Motor neuron (in vitro differentiated cells): ENCODE measurements around the gene HSPB8. TPM values are rescaled to one million over a fixed set of nuclear protein-coding genes. Genes with fewer than 3 reads are reported as not detected.

ENCODE experiments used
- ATAC-seq, 8 experiments: fragments of 200-7000 bp; cut with Tn5 transposase; replicated peaks in 6 of 8; 2 replicates each; pipeline ENCODE4 v1.8.0; 2021; ENCODE audit warnings: mild to moderate bottlenecking in 8 of 8, moderate library complexity in 8 of 8
- H3K27ac ChIP-seq, 2 donors: fragments of 250-450 bp; sonication (Bioruptor Pico); 2 replicates each; pipeline ENCODE4 v1.9.0; 2021; ENCODE audit warnings: antibody characterized with exemption in 2 of 2, mild to moderate bottlenecking in 2 of 2, moderate library complexity in 1 of 2
- H3K4me1 ChIP-seq, 2 donors: fragments of 250-450 bp; sonication (Bioruptor Pico); replicated peaks in 1 of 2; 2 replicates each; pipeline ENCODE4 v1.6.1; 2021; ENCODE audit warnings: antibody characterized with exemption in 2 of 2, mild to moderate bottlenecking in 2 of 2, moderate library complexity in 1 of 2
- H3K4me3 ChIP-seq, 5 donors: fragments of 250-450 bp; sonication (Bioruptor Pico); 2 replicates each; pipeline ENCODE4 v1.9.0; 2021; ENCODE audit warnings: antibody characterized with exemption in 5 of 5, mild to moderate bottlenecking in 5 of 5, moderate library complexity in 4 of 5
- WGBS, 10 experiments: fragments of 450-650 bp; shearing (Covaris generic); methylation state at CpG; one replicate each; pipeline ENCODE4 v1.0.0; 2022; 5-methylcytosine and 5-hydroxymethylcytosine counted together
- in situ Hi-C, 9 experiments: fragments of 400-800 bp; cut with MboI; loops; one replicate each; pipeline ENCODE4 v1.15.0; 2021; ENCODE audit warnings: low sequenced_read_pairs in 9 of 9, low pct_unique_long_range_greater_than_20kb in 2 of 9; ENCODE audit not compliant: unreplicated experiment in 9 of 9
- total RNA-seq, 8 experiments: library from RNA; unstranded; fragments of 300-600 nt; gene quantifications; 2 replicates each; pipeline versions ENCODE4 v1.2.3 to v1.2.4, GENCODE V29; 2022

The HSPB8 gene
- total RNA-seq, 8 experiments from 2014 or later = 4.0 to 80.7 (median 7.9) TPM

GRCh38 chr12:119175081-119175480, 3.6 kb upstream of the HSPB8 start:
- in situ Hi-C loops = loop anchor here in 1 of 9 experiments (25.0 kb wide), 1 partner anchor 237 kb away; no protein-coding TSS in a partner anchor
- Histone ChIP-seq H3K4me1 (peaks cover 30 to 31% of the 10 kb centered on the region in 2 donors), H3K4me3 (no peak overlapping the region), H3K27ac (no peak overlapping the region)
- WGBS, 10 experiments = 50 to 100% (median 80%) methylated on average over 1 to 5 of the region's 5 CpGs; no CpG with 5 or more reads in 3 of the 10 experiments
- no peak for ATAC-seq

GRCh38 chr12:119176267-119177055, 2.3 kb upstream of the HSPB8 start:
- H3K4me3 ChIP-seq = no peak overlapping the region
- in situ Hi-C loops = loop anchor here in 1 of 9 experiments (25.0 kb wide), 1 partner anchor 236 kb away; no protein-coding TSS in a partner anchor

GRCh38 chr12:119177056-119177325, 1.7 kb upstream of the HSPB8 start:
- WGBS, 10 experiments = 77 to 100% (median 98%) methylated on average over 1 to 4 of the region's 4 CpGs; no CpG with 5 or more reads in 4 of the 10 experiments

More at GRCh38 chr12:119176267-119177055, 2.3 kb upstream of the HSPB8 start:
- 24 to 100% (median 52%) methylated on average over 1 to 13 of the region's 21 CpGs; no CpG with 5 or more reads in 2 of the 10 experiments for WGBS, 10 experiments
- Histone ChIP-seq H3K4me1 (peaks cover 44% of the 10 kb centered on the region in 2 donors), H3K27ac (peak overlapping the region; percentile 24 to 73)
- peak; percentile 47 to 77 (median 65) for ATAC-seq

GRCh38 chr12:119177724-119178380, 879 bp upstream of the HSPB8 start:
- in situ Hi-C loops = loop anchor here in 1 of 9 experiments (25.0 kb wide), 1 partner anchor 234 kb away; no protein-coding TSS in a partner anchor
- H3K27ac ChIP-seq = no peak overlapping the region
- peaks cover 46 to 47% of the 10 kb centered on the region in 2 donors for H3K4me1 ChIP-seq
- no peak for ATAC-seq
- WGBS, 10 experiments = 73 to 100% (median 92%) methylated on average over 5 to 13 of the region's 15 CpGs
- no peak overlapping the region for H3K4me3 ChIP-seq

More at GRCh38 chr12:119177056-119177325, 1.7 kb upstream of the HSPB8 start:
- Histone ChIP-seq H3K27ac (no peak overlapping the region), H3K4me3 (no peak overlapping the region), H3K4me1 (peaks cover 46 to 47% of the 10 kb centered on the region in 2 donors)
- in situ Hi-C loops = loop anchor here in 1 of 9 experiments (25.0 kb wide), 1 partner anchor 235 kb away; no protein-coding TSS in a partner anchor
- ATAC-seq = no peak

- 0 to 60% (median 23%) methylated on average over 1 to 7 of the region's 18 CpGs; no CpG with 5 or more reads in 6 of the 10 experiments for WGBS, 10 experiments
- in situ Hi-C loops = loop anchor here in 1 of 9 experiments (25.0 kb wide), 1 partner anchor 233 kb away; no protein-coding TSS in a partner anchor
- Histone ChIP-seq H3K4me3 (peak overlapping the region in 2 of 5 donors; percentile 8 to 23), H3K4me1 (peaks cover 46 to 47% of the 10 kb centered on the region in 2 donors), H3K27ac (peak overlapping the region; percentile 20 to 45)
- peak in 2 of 8 experiments; percentile 1 to 2 for ATAC-seq
Measured at GRCh38 chr12:119179335-119180021, 747 bp downstream of the HSPB8 start.

GRCh38 chr12:119180380-119181040, 1.8 kb downstream of the HSPB8 start:
- in situ Hi-C loops = loop anchor here in 1 of 9 experiments (25.0 kb wide), 1 partner anchor 232 kb away; no protein-coding TSS in a partner anchor
- Histone ChIP-seq H3K4me3 (peak overlapping the region in 2 of 5 donors; percentile 18 to 23), H3K27ac (peak overlapping the region in 1 of 2 donors; percentile 43), H3K4me1 (peaks cover 46 to 47% of the 10 kb centered on the region in 2 donors)
- 0 to 36% (median 20%) methylated on average over 1 to 6 of the region's 7 CpGs; no CpG with 5 or more reads in 1 of the 10 experiments for WGBS, 10 experiments
- peak in 4 of 8 experiments; percentile 4 to 65 (median 29) for ATAC-seq

GRCh38 chr12:119181202-119181601, 2.5 kb downstream of the HSPB8 start:
- no peak overlapping the region for H3K27ac ChIP-seq
- in situ Hi-C loops = loop anchor here in 1 of 9 experiments (25.0 kb wide), 1 partner anchor 231 kb away; no protein-coding TSS in a partner anchor
- ATAC-seq = no peak

GRCh38 chr12:119181944-119182343, 3.2 kb downstream of the HSPB8 start:
- Histone ChIP-seq H3K4me3 (no peak overlapping the region), H3K27ac (no peak overlapping the region), H3K4me1 (peaks cover 36 to 39% of the 10 kb centered on the region in 2 donors)
- ATAC-seq = no peak
- in situ Hi-C loops = loop anchor here in 1 of 9 experiments (25.0 kb wide), 1 partner anchor 230 kb away; no protein-coding TSS in a partner anchor
- 38 to 100% (median 86%) methylated on average over 1 to 3 of the region's 3 CpGs; no CpG with 5 or more reads in 1 of the 10 experiments for WGBS, 10 experiments

More at GRCh38 chr12:119181202-119181601, 2.5 kb downstream of the HSPB8 start:
- Histone ChIP-seq H3K4me3 (peak overlapping the region in 2 of 5 donors; percentile 18 to 23), H3K4me1 (peaks cover 41 to 44% of the 10 kb centered on the region in 2 donors)
- 0 to 100% (median 52%) methylated on average over 1 to 2 of the region's 2 CpGs; no CpG with 5 or more reads in 2 of the 10 experiments for WGBS, 10 experiments

GRCh38 chr12:119182701-119183493, 4.2 kb downstream of the HSPB8 start:
- Histone ChIP-seq H3K4me1 (peaks cover 35 to 38% of the 10 kb centered on the region in 2 donors), H3K27ac (no peak overlapping the region), H3K4me3 (no peak overlapping the region)
- in situ Hi-C loops = loop anchor here in 1 of 9 experiments (25.0 kb wide), 1 partner anchor 229 kb away; no protein-coding TSS in a partner anchor
- no peak for ATAC-seq
- 17 to 100% (median 90%) methylated on average over 1 to 3 of the region's 5 CpGs; no CpG with 5 or more reads in 1 of the 10 experiments for WGBS, 10 experiments

- in situ Hi-C loops = loop anchor here in 1 of 9 experiments (25.0 kb wide), 1 partner anchor 228 kb away; no protein-coding TSS in a partner anchor
Measured at GRCh38 chr12:119183942-119184695, 5.4 kb downstream of the HSPB8 start.

More at GRCh38 chr12:119183942-119184695, 5.4 kb downstream of the HSPB8 start:
- Histone ChIP-seq H3K4me1 (peaks cover 26% of the 10 kb centered on the region in 2 donors), H3K27ac (no peak overlapping the region), H3K4me3 (no peak overlapping the region)
- no peak for ATAC-seq
- 50 to 100% (median 91%) methylated on average over 1 to 9 of the region's 9 CpGs for WGBS, 10 experiments
